Measurements from ENCODE around the gene TMEM163.

TMEM163 gene

DNA sequence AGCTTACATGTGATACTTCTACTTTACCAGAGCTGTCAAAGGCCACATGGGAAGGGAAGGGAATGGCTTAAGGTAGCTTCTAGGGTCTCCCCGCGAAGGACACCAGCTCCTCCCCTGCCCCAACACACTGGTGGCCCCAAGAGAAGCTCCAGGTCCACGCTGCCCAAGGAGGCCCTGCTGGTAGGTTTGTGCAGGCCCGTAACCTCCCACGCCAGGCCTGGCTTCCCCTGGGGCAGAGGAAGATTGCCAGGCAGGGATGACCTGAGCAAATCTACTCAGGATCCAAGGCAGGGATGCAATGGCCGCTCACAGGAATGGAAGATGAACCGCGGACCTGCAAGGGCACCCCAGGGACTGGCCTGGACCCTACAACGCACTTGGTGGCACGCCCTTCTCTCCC lies 259.9 kb downstream of the TMEM163 start:
- no peak for DNase-seq (ENCODE audit: low read depth in 2 of 2)

DNA sequence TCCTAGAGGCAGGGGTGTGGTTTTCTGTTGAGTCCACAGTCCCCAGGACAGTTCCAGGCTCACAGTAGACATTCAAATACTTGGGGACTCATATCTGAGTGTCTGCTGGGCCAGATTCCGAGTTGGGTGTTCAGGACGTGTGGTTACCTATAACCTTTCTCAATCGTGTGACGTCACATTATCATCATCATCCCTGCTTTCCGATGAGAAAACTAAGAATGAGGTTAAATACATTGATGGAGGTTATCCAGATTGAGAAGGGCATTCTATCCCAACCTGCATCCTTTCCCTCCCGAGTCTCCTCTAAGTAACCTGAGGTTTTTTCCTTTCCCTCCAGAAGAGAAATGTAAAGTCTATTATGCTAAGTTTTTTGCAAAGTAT lies 260.3 kb downstream of the TMEM163 start:
- DNase-seq (ENCODE audit: low read depth in 2 of 2), result no peak

DNA sequence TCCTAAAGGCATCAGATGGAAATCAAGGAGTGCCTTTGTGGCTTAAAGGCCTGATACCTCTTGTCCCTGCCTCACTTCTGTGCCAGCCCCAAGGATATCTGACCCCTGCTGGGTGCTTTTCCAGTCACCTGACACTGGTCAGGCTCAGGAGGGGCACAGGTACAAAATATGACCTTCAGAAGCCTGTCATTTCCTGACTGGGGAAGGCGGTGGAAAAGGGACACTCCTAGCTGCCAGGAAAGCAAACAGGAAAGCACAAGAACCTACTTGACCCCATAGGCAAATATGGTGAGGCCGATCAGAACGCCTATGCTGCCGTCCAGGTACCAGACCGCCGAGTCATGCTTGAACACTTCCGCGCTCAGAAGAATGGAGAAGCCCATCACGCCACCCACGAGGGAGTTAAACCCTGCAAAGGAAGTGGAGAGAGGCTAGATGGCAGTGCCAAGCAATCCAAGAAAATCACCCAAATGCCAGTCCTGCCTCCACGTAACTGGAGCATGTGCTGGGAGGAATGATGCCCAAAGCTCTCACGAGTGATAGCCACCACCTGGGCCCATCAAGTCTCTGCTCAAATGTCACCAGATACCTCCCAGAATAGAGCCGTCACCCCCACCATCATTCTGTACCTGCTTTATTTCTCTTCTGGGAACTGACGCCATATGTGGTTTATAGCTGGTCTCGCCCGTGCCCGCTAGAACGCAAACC lies 260.9 kb downstream of the TMEM163 start:
- no peak for DNase-seq (ENCODE audit: low read depth in 2 of 2)

DNA sequence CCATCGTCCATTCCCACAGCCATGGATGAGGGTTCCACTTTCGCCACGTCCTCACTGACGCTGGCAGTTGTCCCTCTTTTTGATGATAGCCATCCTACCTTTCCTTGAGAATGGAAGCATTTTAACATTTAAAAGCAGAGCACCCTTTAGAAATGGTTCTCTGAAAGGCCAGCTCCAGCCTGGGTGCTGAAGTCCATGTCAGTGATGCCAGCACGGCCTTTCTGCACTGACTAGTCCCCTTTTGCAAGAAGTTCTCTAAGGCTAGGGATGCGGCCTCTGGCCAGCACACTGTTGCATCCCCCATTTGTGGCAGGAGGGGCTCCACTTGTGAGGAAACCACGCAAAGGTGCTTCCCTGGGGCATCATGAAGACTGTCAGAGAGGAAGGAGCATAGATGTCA lies 261.4 kb downstream of the TMEM163 start:
- DNase-seq (ENCODE audit: low read depth in 2 of 2), result no peak

DNA sequence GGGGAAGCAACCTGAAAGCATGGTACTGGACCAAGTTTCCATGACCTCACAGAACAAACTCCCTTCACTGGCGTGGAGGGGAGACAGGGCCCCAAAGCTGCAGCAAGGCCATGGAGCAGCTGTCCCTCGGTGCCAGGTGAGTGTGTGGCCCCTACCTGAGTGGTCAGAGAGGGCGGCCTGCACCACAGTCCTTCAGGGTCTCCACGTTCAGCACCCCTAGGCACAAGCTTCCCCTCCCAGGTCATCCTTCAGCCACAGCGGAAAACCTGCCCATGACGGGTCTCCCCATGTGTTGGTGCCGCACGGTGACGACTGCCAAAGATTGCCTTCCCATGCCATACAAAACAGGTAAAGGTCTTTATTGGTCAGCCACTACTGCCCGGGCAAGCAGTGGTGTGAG lies 263.4 kb downstream of the TMEM163 start:
- no peak for DNase-seq (ENCODE audit: low read depth in 2 of 2)

DNA sequence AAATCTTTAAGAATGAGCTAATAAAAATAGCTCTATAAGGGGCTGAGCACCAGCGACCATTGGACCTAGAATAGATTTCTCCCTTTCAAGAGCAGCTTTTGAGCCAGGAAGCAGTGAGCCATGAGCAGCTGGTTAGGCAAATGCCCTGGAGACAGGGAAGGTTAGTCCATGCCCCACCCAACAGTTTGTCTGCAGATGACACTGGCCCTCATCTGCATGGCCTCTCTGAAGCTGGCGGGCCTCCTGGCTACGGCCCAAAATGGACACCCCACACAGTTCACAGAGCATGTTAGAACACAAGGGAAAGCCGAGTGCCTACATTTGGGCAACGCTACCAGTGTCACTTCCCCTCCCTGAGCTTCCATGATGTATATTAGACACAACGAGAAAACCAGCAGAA lies 263.9 kb downstream of the TMEM163 start:
- no peak for DNase-seq (ENCODE audit: low read depth in 2 of 2)

DNA sequence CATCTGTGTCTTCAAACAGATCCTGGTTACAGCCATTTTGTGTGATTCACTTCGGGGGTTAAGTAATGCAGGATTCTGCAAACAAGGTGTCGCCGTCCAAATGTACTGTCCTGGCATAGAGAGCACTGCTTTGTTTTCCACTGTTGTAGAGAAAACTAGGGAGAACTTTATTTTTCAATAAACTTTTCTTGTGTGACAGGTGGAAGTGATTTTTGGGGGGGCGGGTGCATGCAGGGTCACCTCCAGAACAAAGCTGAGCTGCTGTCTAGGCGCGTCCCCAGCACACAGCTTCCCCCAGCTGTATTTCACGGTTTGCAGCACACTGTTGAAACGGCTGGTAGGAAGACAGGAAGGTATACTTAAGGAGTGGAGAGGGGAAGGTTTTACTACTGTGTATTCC lies 264.4 kb downstream of the TMEM163 start:
- DNase-seq (ENCODE audit: low read depth in 2 of 2), result no peak

DNA sequence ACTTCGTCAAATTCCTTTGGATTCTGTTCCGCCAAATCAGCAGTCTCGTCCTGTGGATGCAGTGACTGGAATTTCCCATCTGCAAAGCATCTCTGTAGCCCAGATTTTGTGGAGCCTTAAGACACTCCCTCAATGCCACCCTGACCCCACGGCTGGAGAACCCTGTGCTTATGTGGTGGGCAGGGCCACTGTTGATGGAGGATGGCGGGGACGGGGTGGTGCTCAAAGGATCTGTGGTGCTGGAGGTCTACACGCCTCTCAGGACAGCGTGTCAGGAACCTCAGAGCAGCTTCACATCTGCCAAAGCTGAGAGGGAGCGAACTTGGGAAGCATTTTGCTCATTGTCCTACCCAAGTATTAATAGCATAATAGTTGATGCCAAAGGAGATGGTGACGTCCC lies 264.8 kb downstream of the TMEM163 start:
- DNase-seq (ENCODE audit: low read depth in 2 of 2), result no peak

DNA sequence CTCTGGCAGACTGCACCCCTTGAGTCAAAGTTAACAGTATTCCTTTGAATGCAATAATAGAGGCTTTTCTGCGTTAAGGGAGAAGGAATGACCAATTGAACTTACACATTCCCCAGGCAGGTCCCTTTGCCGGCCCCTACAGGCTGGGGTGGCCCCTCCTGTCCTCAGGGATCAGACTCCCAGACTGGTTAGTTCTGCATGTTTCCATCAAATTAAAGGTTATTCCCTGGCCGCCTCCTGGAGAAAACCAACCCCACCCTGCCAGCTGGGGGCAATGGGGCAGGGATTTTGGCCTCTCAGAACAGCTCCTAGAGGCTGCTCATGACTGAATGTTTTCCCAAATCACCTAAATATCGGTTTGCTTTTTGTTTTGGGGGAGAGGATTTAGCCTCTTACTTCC lies 265.3 kb downstream of the TMEM163 start:
- no peak for DNase-seq (ENCODE audit: low read depth in 2 of 2)

DNA sequence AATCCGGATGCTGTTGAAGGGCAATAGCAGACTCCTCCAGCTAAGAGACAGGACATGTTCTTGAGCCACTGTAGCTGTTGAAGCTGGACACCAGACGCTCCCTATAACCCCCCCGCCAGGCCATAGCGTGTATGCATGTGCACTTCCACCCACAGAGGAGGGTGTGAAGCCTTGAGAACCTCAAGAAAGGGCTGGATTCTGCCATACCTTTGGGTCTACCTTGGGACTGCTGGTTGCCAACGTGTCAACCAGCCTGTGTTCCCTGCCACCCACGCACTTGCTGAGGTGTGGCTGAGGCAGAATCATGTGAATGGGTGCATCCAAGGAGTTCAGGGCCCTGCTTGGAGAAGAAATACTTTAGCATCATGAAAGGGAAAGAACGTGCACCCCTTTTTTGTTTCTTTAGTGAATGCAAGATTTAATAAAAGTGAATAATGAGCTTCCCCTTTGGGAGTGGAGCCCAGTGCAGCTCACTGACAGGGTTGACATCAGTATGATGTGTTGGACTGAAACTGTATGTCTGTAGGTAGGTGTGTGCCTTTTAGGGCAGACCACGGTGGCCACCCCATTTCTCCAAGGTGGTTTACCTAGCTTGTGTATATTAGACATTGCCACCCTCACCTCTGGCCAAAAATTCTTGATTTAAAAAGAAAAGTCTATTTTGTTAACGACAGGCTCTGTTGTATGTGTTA lies 266.6 kb downstream of the TMEM163 start:
- no peak for DNase-seq (ENCODE audit: low read depth in 2 of 2)

DNA sequence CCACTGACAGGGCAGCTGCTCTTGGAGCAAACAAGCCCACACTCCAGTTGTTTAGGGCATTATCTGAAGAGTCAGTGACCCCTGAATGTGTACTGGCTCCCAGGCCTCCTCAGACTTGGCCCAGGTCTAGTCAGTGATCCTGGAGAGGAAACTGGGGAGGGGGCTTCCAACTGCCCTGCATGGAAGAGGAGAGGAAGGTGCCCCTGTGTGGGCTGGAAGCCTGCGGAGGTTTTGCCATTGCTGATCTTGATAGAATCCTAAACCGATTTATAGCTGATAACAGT lies 267.5 kb downstream of the TMEM163 start:
- DNase-seq (ENCODE audit: low read depth in 2 of 2), result no peak

DNA sequence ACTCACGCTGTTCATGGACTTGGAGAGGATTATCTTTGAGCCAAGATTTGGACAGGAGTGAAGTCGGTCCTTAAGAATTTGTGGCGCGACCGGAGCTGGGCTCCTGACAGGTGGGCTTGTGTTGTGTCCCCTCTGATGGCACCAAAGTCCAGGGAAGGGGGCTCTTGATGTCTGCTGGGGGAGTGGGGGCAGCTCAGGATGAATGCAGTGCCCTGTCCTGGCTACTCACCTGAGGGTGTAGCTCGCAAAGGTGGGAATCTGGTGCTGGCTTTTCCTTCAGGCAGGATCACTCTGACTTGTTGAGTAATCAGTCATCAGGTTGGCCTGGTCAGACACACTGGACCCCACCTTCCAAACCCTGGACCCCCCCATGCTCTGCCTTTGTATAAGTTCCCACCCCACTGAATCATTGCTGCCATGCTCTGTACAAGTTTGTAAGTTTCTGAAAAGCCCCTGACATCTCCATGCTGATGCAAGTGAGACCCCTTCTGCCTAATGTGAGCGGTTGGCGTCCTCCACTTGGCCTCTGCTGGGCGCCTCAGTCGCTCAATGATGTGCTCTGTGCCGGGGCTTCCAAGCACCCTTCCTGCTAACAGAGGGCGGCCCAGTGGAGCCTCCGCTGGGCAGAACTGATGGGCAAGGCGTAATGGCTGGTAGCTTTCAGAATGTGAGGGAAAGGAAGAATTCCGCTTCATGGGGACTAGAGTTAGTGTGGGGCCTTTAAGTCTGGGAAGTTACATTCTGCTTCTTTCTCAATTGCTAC lies 268.9 kb downstream of the TMEM163 start:
- DNase-seq (ENCODE audit: low read depth in 2 of 2), result no peak

DNA sequence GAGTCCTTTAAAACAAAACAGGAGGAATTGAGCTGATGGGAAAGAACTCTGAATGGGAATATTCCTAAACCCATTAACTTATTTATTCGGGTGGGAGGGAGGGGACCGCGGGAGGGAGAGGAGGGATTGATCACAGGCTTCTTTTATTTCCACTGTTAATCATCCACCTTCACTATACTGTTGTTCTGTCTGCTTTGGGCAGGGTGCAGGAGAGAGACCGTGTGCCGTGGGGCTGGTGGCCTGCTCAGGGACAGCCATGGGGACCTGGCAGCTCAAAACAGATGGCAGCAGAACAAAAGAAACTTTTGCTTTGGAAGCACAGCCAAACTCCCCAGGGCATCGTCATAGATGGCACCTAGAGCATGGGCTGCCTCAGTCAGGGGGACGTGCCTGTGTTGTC lies 269.6 kb downstream of the TMEM163 start:
- no peak for DNase-seq (ENCODE audit: low read depth in 2 of 2)

DNA sequence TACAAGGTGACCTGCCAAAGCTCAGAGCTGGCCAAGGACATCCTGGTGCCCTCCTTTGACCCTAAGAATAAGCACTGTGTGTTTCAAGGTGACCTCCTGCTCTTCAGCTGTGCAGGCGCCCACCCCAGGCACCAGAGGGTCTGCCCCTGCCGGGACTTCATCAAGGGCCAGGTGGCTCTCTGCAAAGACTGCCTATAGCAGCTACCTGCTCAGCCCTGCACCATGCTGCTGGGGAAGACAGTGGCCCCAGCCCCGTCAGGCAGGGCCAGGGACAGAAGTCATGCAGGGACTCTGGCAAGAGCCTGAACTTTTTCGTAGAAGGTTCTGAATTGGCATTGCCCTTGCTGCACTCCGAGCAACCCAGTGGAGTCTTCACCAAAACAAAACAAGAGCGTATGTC lies 270.1 kb downstream of the TMEM163 start:
- no peak for DNase-seq (ENCODE audit: low read depth in 2 of 2)

DNA sequence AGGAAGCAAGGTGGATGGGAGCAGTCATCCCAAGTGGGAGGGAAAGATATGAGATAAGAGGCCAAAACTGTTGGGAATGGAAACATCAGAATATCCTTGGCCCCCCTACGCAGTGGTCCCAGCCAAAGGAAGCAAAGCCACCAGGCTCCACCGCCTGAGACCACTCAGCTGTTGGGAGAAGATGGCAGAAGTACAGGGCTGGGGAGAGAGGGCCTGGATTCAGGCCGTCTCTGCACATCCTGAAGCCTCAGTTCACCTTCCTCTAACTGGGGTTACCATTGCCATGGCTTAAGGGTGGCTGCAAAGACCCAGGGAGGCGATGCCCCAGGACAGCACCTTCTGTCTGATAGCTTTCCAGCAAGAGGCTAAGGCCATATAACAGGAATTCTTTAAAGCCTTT lies 271.1 kb downstream of the TMEM163 start:
- no peak for DNase-seq (ENCODE audit: low read depth in 2 of 2)

DNA sequence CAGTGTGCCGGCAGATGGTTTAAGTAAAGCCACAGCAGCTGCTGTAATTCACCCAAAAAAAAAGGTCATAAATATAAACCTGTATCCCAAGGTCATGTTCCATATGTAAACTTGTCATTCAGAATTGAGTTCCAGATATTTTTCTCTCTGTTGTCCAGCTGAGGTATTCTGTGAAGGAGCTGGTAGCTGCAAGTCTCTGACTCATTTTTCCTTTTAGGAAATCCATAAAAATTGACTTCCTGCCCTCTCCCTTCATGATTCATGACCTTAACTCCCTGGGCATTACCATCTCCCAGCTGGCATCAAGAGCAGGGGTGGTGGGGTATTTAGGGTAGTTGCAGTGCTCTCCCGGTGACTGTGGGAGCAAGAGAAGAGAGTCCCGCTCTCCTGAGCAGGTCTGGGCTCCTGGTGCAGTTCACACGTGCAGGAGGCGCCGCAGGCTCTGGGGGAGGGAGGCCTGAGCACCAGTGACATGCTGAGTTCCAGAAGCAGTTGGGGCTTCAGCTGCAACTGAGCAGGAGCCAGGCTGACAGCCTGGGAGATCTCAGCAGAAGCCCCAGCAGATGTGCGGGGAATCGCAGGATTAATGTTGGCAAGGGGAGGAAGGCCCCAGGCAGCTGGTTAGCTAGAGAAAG lies 272.3 kb downstream of the TMEM163 start:
- no peak for DNase-seq (ENCODE audit: low read depth in 2 of 2)

DNA sequence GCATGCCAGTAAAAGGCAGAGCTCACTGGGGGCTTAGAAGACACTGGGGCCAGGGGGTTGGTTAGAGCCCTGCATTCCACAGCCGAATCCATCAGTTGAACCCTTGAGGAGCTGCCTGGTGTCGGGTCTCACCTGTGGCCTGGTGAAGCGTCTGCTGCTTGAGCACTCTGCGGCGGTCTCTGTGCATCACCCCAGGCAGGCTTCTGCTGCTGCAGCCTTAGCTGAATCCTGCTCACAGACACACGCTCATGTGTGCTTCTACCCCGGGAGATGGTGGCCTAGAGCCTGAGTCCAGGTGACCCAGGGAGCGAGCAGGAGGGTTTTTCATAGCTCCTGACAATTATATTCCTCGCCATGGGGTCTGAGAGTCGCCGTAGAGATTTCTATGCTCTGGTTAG lies 272.8 kb downstream of the TMEM163 start:
- no peak for DNase-seq (ENCODE audit: low read depth in 2 of 2)

DNA sequence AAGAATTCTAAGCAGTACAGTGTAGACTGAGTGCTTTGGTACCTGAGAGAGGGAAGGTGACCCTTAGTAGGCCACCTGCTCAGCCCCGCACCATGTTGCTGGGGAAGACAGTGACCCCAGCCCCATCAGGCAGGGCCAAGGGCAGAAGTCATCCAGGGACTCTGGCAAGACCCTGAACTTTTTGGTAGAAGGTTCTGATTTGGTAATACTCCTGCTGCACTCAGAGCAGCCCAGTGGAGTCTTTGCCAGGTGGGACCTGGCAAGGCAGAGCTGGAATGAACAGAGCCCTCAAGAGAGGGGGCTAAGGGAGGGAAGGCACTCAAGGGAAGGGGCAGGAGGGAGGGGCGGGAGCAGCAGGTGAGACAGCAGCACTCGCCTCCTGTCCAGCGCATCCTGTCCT lies 273.7 kb downstream of the TMEM163 start:
- no peak for DNase-seq (ENCODE audit: low read depth in 2 of 2)

DNA sequence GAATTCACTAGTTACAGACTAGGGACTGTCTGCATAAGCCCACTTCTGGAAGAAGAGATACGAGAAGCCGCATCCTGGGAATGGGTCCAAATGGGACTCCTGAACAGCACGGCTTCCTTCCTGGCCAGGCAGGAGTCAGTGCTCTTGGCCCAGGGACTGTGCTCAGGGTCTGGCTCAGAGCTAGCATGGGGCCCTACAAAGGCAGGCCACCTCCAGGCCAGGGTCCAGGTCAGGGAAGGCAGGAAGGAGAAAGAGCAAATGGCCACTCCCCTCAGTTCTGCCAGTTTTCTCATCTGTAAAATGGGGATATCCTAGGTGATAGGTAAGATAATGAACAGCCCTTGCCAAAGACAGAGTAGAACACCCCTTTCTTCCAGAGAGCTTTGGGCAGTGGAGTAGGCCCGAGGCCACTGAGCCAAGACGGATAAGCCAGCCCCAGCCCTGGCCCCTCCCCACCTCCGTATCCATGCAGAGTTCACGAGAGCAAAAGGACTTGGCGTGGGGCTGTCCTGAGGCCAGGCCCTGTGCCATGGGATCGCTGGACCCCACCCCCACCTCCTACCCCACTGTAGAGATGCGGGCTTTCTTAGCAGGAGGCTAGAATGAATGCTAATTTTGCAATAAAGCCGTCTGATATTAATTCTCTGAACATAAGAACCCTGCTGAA lies 274.9 kb downstream of the TMEM163 start:
- DNase-seq (ENCODE audit: low read depth in 2 of 2), result no peak

DNA sequence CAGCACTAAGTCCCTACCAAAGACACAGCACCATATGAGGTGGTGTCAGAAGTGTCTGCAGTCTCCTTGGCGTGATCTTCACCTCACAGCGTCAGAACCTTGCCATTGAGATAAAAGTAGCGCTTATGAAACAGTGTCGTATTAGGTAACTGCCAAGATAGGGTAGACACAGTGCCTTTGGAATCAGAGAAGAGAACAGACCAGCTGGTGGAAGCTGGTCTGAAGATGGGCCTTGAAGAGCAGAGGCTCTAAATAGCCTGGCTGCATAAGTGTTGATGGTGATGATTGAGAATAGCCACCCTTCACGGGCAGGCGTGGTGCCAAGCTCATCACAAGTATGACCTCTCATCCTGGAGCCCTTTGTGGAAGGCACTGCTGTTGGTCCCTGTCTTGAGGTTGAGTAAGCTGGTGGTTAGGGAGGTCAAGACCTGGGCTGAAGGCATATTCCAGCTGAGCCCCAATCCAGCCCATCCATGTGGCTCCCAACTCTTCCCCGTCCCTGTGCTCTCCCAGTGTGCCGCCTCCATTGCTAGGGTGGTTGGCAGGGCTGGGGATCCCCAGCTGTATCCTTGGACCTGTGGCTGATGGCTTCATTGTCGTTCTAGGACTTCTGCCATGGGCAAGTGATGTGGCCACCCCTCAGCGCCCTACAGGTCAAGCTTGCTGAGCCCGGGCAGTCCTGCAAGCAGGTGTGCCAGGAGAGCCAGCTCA lies 277.5 kb downstream of the TMEM163 start:
- DNase-seq (ENCODE audit: low read depth in 2 of 2), result no peak

DNA sequence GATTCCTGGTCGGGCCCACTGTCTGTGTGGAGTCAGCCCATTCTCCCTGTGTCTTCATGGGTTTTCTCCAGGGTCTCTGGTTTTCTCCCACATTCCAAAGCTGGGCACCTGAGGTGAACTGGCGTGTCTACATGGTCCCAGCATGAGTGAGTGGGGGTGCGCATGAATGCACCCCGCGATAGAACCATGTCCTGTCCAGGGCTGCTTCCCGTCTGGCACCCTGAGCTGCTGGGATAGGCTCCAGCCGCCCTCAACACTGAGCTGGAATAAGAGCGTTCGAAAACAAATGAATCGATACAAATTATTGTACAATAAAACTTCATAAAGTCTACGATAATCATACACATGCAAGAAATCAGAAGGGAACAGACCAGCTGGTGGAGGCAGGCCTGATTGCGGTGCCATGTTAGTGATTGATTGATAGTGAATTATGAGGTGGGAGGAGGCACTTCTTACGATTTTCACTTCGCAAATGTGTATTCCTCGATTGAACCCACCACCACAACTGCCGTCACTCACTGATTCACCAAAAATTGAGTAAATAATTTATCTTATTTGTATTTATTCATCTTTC lies 278.4 kb downstream of the TMEM163 start:
- DNase-seq (ENCODE audit: low read depth in 2 of 2), result no peak

All from stimulated activated CD8-positive, alpha-beta memory T cell treated with anti-CD3 and anti-CD28 coated beads, Interleukin-7, amount 100 ng/mL, for 4 hours (primary cell).